OCI-LY3 (cell line): ENCODE measurements around the gene SPON1.

Source experiments
- H2AFZ ChIP-seq: fragments of 200-600, 300-600 bp; shearing (Covaris generic); 2 replicates; pipeline ENCODE4 v1.6.0; 2014; ENCODE audit warnings: antibody characterized with exemption, low read depth, low read length
- H3K27ac ChIP-seq: fragments of 200-600, 300-600 bp; sonication (generic); 2 replicates; pipeline ENCODE4 v1.5.1; 2014; ENCODE audit warnings: mild to moderate bottlenecking, low read length, moderate library complexity, mixed read lengths
- H3K27me3 ChIP-seq: fragments of 200-600, 300-600 bp; sonication (generic); 2 replicates; pipeline ENCODE4 v1.6.1; 2014; ENCODE audit warnings: low read depth, low read length, mixed read lengths
- H3K36me3 ChIP-seq: fragments of 200-600, 300-600 bp; sonication (generic); replicated peaks from 2 replicates; pipeline ENCODE3; 2014; ENCODE audit warnings: low read depth, low read length, mixed read lengths
- H3K4me1 ChIP-seq: fragments of 300-600, 200-600 bp; sonication (generic); 2 replicates; pipeline ENCODE4 v1.6.1; 2014; ENCODE audit warnings: low read length, mixed read lengths
- H3K4me2 ChIP-seq: fragments of 200-600, 300-600 bp; sonication (generic); 2 replicates; pipeline ENCODE4 v1.6.1; 2014; ENCODE audit warnings: low read length, mixed read lengths
- H3K4me3 ChIP-seq: fragments of 300-600, 200-600 bp; sonication (generic); 2 replicates; pipeline ENCODE4 v1.5.1; 2014; ENCODE audit warnings: antibody characterized with exemption, mild to moderate bottlenecking, low read length, moderate library complexity
- H3K79me2 ChIP-seq: fragments of 300-600, 200-600 bp; shearing (Covaris generic); 2 replicates; pipeline ENCODE4 v1.6.1; 2014; ENCODE audit warnings: mild to moderate bottlenecking, low read length, mixed read lengths
- H3K9ac ChIP-seq: fragments of 300-600, 200-600 bp; shearing (Covaris generic); 2 replicates; pipeline ENCODE4 v1.6.0; 2014; ENCODE audit warnings: mild to moderate bottlenecking, low read length, moderate library complexity
- H3K9me3 ChIP-seq: fragments of 200-600, 300-600 bp; shearing (Covaris generic); 2 replicates; pipeline ENCODE4 v1.6.1; 2014; ENCODE audit warnings: low read length, mixed read lengths; ENCODE audit not compliant: insufficient read depth
- H4K20me1 ChIP-seq: fragments of 200-600, 300-600 bp; sonication (generic); 2 replicates; pipeline ENCODE4 v1.6.1; 2016; ENCODE audit warnings: low read length, mixed read lengths; ENCODE audit not compliant: insufficient read depth
- CTCF ChIP-seq: fragments of 200-600, 300-600 bp; sonication (generic); IDR thresholded peaks from 2 replicates; pipeline ENCODE4 v1.5.1; 2014; ENCODE audit warnings: antibody characterized with exemption, low read length, low read depth
- EZH2phosphoT487 ChIP-seq: fragments of 200-600 bp; shearing (Covaris generic); IDR thresholded peaks from 2 replicates; pipeline ENCODE4 v1.6.1; 2018; ENCODE audit warnings: antibody characterized with exemption, mixed run types, low read depth

The SPON1 gene

GRCh38 chr11:13993096-13993765 lies 30.7 kb downstream of the SPON1 start:
- no peaks in the 10 kb centered on the region for H4K20me1 ChIP-seq
- no peaks in the 10 kb centered on the region for H3K79me2 ChIP-seq
- H3K9ac ChIP-seq = no peak overlapping the region
- 0 out of 2 replicates have a peak, but pooled peaks cover 4% of the 10 kb centered on the region for H3K27me3 ChIP-seq
- TF ChIP-seq EZH2phosphoT487 (no peak), CTCF (no peak)
- no peak overlapping the region for H2AFZ ChIP-seq
- no peak overlapping the region for H3K27ac ChIP-seq
- H3K4me3 ChIP-seq = no peak overlapping the region
- no peaks in the 10 kb centered on the region for H3K36me3 ChIP-seq
- no peaks in the 10 kb centered on the region for H3K4me1 ChIP-seq
- no peak overlapping the region for H3K4me2 ChIP-seq
- H3K9me3 ChIP-seq = no peaks in the 10 kb centered on the region

- H3K4me3 ChIP-seq = no peak overlapping the region
These were observed 35.4 kb downstream of the SPON1 start for GRCh38 chr11:13997881-13998280.

GRCh38 chr11:13999704-14000103 lies 37.2 kb downstream of the SPON1 start:
- Histone ChIP-seq H2AFZ (no peak overlapping the region), H3K36me3 (no peaks in the 10 kb centered on the region), H3K9me3 (no peaks in the 10 kb centered on the region), H3K4me1 (no peaks in the 10 kb centered on the region), H4K20me1 (no peaks in the 10 kb centered on the region), H3K9ac (no peak overlapping the region), H3K27ac (no peak overlapping the region), H3K79me2 (no peaks in the 10 kb centered on the region), H3K4me3 (no peak overlapping the region), H3K27me3 (0 out of 2 replicates have a peak, but pooled peaks cover 3% of the 10 kb centered on the region), H3K4me2 (no peak overlapping the region)
- TF ChIP-seq CTCF = no peak
- no peak for TF ChIP-seq EZH2phosphoT487

More at GRCh38 chr11:13997881-13998280, 35.4 kb downstream of the SPON1 start:
- no peak overlapping the region for H3K4me2 ChIP-seq
- no peaks in the 10 kb centered on the region for H3K79me2 ChIP-seq
- TF ChIP-seq CTCF (no peak), EZH2phosphoT487 (no peak)
- 0 out of 2 replicates have a peak, but pooled peaks cover 7% of the 10 kb centered on the region for H3K27me3 ChIP-seq
- no peaks in the 10 kb centered on the region for H3K36me3 ChIP-seq
- no peaks in the 10 kb centered on the region for H4K20me1 ChIP-seq
- no peak overlapping the region for H3K9ac ChIP-seq
- no peaks in the 10 kb centered on the region for H3K4me1 ChIP-seq
- no peaks in the 10 kb centered on the region for H3K9me3 ChIP-seq
- H2AFZ ChIP-seq = no peak overlapping the region
- H3K27ac ChIP-seq = no peak overlapping the region

GRCh38 chr11:14001597-14001996 lies 39.1 kb downstream of the SPON1 start:
- Histone ChIP-seq H3K9me3 (no peaks in the 10 kb centered on the region), H4K20me1 (no peaks in the 10 kb centered on the region), H2AFZ (no peak overlapping the region), H3K79me2 (no peaks in the 10 kb centered on the region), H3K27me3 (0 out of 2 replicates have a peak, but pooled peaks cover 3% of the 10 kb centered on the region), H3K4me2 (no peak overlapping the region), H3K4me3 (no peak overlapping the region), H3K4me1 (no peaks in the 10 kb centered on the region), H3K36me3 (no peaks in the 10 kb centered on the region), H3K27ac (no peak overlapping the region), H3K9ac (no peak overlapping the region)
- TF ChIP-seq CTCF (no peak), EZH2phosphoT487 (no peak)
